ENCODE data around the gene HCAR1.
"Not testable (repeated sequence)": the region's sequence is repeated elsewhere in the genome, so short reads cannot be mapped to it uniquely, and the experiment has no call there.

HCAR1 gene

DNA sequence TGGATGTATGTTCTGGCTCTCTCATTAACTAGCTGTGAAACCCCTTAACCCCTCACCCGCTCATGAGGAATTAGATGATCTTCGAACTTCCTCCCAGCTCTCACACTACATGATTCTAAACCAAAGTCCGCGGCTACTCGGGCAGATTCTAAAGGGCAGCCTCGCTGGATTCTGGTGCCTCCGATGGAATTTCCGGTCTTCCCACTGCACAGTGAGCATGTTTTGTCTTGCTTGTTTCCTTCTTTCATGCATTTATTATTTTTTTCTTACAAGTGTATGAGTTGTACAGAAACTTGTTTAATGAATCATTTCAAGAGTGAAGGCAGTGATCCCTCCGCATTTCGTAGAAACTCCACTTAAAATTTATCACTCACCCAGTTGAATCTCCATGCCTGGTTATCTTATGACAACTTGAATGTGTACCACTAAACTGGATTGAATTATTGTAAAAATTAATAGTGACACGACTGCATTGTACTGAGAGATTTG, 9.5 kb downstream of the HCAR1 start:
- no peak for DNase-seq (ENCODE audit: low read depth, low spot score)

DNA sequence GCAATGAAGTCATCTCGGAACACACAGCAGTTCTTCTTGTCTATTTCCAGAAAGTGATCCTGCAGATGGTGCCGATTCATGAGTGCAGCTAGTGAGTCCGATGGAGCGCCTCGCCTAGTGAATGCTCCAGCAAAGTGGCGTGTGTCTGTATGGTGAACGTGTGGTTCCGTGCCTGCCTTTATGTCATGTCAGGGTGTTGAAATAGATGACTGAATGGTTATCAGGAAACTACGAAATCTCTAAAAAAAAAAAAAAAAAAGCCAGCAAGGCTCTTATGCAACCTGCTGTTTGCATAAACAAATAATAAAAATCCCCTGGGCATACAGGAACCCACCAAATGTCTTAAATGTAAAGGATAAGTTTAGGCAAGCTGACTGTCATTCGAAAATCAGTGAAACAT, 14.0 kb downstream of the HCAR1 start, which contains the start of gene HCAR3:
HCAR3 (minus strand) TSS at position 154 of the 400 bp plus-strand sequence; CDS start at position 80, 74 bp downstream.
- not testable (repeated sequence) for DNase-seq (ENCODE audit: low read depth, low spot score)

DNA sequence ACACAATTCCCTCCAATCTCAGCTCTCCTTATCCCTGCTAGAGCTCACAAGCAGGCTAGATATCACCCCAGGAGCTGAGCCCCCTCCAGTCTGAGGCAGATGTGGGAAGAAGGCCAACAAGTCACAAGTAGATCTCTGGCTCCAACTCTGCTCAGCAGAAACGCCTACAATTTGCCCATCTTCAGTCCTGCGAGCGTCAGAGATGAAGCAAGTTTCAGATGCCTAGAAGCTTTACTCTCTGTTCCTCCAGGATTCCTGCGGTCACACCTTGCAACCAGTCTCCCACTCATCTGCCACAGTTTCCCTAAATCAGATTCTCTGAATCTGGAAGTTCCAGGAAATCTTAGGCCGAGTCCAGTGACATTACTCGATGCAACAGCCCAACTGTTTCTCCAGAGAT, 15.4 kb downstream of the HCAR1 start:
- not testable (repeated sequence) for DNase-seq (ENCODE audit: low read depth, low spot score)

- DNase-seq (ENCODE audit: low read depth, low spot score): not testable (repeated sequence)
Measured at GRCh38 chr12:122713491-122714188, 17.0 kb downstream of the HCAR1 start.

DNA sequence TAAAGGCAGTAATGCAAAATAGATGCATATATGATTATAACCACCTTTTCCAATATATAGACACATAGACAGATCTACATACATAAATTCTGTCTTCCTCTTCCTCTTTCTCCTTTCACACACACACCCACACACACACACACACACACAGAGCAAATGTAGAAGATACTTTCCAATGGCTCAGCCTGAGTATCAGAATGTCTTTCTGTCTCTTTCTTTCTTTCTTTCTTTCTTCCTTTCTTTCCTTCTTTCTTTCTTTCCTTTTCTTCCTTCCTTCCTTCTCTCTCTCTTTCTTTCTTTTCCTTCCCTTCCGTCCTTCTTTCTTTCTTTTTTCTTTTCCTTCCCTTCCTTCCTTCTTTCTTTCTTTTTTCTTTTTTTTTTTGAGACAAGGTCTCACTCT, 19.4 kb downstream of the HCAR1 start:
- DNase-seq (ENCODE audit: low read depth, low spot score): not testable (repeated sequence)

DNA sequence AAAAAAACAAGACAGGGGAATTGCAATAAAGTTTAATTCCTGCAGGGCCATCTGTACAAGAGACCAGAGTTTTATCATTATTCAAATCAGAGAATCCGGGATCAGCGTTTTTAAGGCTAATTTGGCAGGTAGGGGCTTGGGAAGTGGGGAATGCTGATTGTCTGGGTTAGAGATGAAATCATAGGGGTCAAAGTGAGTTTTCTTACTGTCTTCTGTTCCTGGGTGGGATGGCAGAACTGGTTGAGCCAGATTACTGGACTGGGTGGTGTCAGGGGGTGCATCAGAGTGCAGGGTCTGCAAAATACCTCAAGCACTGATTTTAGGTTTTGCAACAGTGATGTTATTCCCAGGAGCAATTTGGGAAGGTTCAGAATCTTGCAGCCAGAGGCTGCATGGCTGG, 20.3 kb downstream of the HCAR1 start:
- DNase-seq (ENCODE audit: low read depth, low spot score): peak; percentile 84

DNA sequence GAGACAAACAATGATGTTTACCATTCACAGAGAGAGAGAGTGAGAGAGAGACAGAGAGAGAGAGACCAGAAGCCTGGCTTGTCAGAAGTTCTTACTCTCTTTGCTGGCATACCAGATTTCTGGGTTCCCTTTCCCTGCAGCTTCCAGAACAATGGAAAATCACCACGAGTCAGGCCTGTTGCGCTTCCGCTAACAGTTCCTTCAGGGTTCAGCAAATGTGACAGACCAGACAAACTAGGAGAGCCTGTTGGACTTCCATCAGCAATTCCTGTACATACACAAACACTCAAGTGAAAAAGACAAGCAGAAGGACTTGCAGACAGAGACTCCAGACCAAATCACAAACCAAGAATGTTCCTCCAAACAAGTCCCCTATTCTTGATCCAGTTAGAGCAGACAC, 21.4 kb downstream of the HCAR1 start:
- DNase-seq (ENCODE audit: low read depth, low spot score): not testable (repeated sequence)

GRCh38 chr12:122703841-122704240, 26.8 kb downstream of the HCAR1 start:
- not testable (repeated sequence) for DNase-seq (ENCODE audit: low read depth, low spot score)

DNA sequence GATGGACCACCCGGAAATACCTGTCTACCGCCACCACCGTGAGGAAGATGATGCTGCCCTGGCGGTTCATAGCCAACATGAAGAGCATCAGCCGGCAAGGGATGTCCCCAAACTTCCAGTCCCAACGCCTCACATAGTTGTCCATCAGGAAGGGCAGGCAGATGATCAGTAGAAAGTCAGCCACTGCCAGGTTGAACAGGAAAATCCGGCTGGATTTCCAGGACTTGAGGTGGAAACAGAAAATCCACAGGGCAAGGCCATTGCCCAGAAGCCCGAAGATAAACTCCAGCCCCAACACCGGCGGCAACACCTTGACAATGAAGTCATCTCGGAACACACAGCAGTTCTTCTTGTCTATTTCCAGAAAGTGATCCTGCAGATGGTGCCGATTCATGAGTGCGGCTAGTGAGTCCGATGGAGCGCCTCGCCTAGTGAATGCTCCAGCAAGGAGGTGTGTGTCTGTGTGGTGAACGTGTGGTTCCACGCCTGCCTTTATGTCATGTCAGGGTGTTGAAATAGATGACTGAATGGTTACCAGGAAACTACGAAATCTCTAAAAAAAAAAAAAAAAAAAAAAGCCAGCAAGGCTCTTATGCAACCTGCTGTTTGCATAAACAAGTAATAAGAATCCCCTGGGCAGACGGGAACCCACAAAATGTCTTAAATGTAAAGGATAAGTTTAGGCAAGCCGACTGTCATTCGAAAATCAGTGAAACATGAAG, 27.6 kb downstream of the HCAR1 start, which contains the start of gene HCAR2:
HCAR2 (minus strand) TSS at position 468 of the 722 bp plus-strand sequence; CDS start at position 394, 74 bp downstream.
- DNase-seq (ENCODE audit: low read depth, low spot score): not testable (repeated sequence)

GRCh38 chr12:122701481-122701880, 29.2 kb downstream of the HCAR1 start:
- not testable (repeated sequence) for DNase-seq (ENCODE audit: low read depth, low spot score)

- DNase-seq (ENCODE audit: low read depth, low spot score): not testable (repeated sequence)
Measured at GRCh38 chr12:122700038-122700710, 30.5 kb downstream of the HCAR1 start.

- peak; percentile 58 for DNase-seq (ENCODE audit: low read depth, low spot score)
Measured at GRCh38 chr12:122696922-122697321, 33.7 kb downstream of the HCAR1 start.

GRCh38 chr12:122691566-122691965, 39.1 kb downstream of the HCAR1 start:
- no peak for DNase-seq (ENCODE audit: low read depth, low spot score)

DNA sequence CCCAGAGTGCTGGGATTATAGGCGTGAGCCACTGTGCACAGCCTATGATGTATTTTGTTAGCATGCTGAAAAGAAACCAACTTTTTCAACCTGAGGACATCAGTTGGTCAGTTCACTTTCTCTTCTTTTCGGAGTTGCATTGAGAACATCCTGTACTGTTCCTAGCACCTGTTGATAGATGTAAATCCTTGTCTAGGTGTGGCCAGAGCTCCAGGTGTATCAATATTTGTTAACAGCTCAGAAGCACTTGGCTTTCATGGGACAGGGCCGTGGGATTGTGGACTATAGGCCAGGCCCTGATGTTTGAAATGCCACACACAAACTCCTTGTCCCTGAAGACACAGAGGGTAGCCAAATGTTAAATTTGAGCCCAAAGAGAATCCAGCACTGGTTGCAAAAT, 42.4 kb downstream of the HCAR1 start:
- no peak for DNase-seq (ENCODE audit: low read depth, low spot score)

GRCh38 chr12:122687086-122687485, 43.6 kb downstream of the HCAR1 start:
- DNase-seq (ENCODE audit: low read depth, low spot score): no peak

DNA sequence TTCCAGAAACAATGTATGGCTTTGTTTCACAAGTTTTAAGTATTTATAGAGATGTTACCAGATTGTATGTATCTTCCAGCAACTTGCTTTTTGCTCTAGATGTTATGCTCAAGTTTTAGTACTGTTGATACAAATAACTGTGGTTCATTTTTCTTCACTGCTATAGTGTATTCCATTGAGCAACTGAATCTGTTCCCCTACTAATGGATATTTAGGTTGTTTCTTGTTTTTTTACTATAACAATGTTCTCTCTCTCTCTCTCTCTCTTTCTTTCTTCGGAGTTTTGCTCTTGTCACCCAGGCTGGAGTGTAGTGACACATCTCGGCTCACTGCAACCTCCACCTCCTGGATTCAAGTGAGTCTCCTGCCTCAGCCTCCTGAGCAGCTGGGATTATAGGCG, 44.1 kb downstream of the HCAR1 start:
- no peak for DNase-seq (ENCODE audit: low read depth, low spot score)

- DNase-seq (ENCODE audit: low read depth, low spot score): no peak
Measured at GRCh38 chr12:122684297-122684813, 46.3 kb downstream of the HCAR1 start.

GRCh38 chr12:122681814-122682213, 48.8 kb downstream of the HCAR1 start:
- no peak for DNase-seq (ENCODE audit: low read depth, low spot score)

- not testable (repeated sequence) for DNase-seq (ENCODE audit: low read depth, low spot score)
Measured at GRCh38 chr12:122680989-122681388, 49.7 kb downstream of the HCAR1 start.

DNA sequence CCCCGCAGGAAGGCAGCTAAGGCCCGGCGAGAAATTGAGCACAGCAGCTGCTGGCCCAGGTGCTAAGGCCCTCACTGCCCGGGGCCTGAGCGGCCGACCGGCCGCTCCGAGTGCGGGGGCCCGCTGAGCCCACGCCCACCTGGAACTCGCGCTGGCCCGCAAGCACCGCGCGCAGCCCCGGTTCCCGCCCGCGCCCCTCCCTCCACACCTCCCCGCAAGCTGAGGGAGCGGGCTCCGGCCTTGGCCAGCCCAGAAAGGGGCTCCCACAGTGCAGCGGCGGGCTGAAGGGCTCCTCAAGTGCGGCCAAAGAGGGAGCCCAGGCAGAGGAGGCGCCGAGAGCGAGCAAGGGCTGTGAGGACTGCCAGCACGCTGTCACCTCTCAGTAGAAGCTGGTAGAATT, 53.9 kb downstream of the HCAR1 start:
- DNase-seq (ENCODE audit: low read depth, low spot score): not testable (repeated sequence)
